IPS-15b (cell line): Measurements from ENCODE around the gene RNF5.

Experiments
- H3K27me3 ChIP-seq: one replicate; pipeline ENCODE4 v1.6.1; 2013; ENCODE audit warnings: low read length; ENCODE audit not compliant: control insufficient read depth, insufficient read depth
- H3K36me3 ChIP-seq: one replicate; pipeline ENCODE4 v1.6.1; 2013; ENCODE audit warnings: low read length; ENCODE audit not compliant: control insufficient read depth, insufficient read depth
- H3K4me1 ChIP-seq: one replicate; pipeline ENCODE4 v1.6.1; 2013; ENCODE audit warnings: mild to moderate bottlenecking, low read length; ENCODE audit not compliant: control insufficient read depth, insufficient read depth
- H3K4me3 ChIP-seq: one replicate; pipeline ENCODE4 v1.5.1; 2013; ENCODE audit warnings: low read depth, low read length
- H3K9ac ChIP-seq: one replicate; pipeline ENCODE4 v1.6.1; 2013; ENCODE audit warnings: low read depth, mild to moderate bottlenecking, low read length
- H3K9me3 ChIP-seq: one replicate; pipeline ENCODE4 v1.6.1; 2013; ENCODE audit warnings: mild to moderate bottlenecking, low read length; ENCODE audit not compliant: control insufficient read depth, insufficient read depth

Gene RNF5

GRCh38 chr6:32146687-32147086 lies 31.5 kb upstream of the RNF5 start:
- Histone ChIP-seq H3K4me3 (no peak overlapping the region), H3K4me1 (peaks cover 12% of the 10 kb centered on the region), H3K9me3 (no peaks in the 10 kb centered on the region), H3K36me3 (no peaks in the 10 kb centered on the region), H3K27me3 (peaks cover 34% of the 10 kb centered on the region), H3K9ac (no peak overlapping the region)

GRCh38 chr6:32147401-32148132 lies 30.6 kb upstream of the RNF5 start:
- Histone ChIP-seq H3K36me3 (no peaks in the 10 kb centered on the region), H3K9me3 (no peaks in the 10 kb centered on the region), H3K27me3 (peaks cover 41% of the 10 kb centered on the region), H3K9ac (no peak overlapping the region), H3K4me3 (peak overlapping the region; percentile 73), H3K4me1 (peaks cover 17% of the 10 kb centered on the region)

GRCh38 chr6:32148289-32149091 lies 29.7 kb upstream of the RNF5 start:
- Histone ChIP-seq H3K36me3 (no peaks in the 10 kb centered on the region), H3K9ac (peak overlapping the region; percentile 9), H3K4me3 (peak overlapping the region; percentile 73), H3K4me1 (peaks cover 21% of the 10 kb centered on the region), H3K9me3 (no peaks in the 10 kb centered on the region), H3K27me3 (peaks cover 48% of the 10 kb centered on the region)

GRCh38 chr6:32149092-32149755 lies 29.0 kb upstream of the RNF5 start:
- Histone ChIP-seq H3K4me3 (peak overlapping the region; percentile 73), H3K9ac (peak overlapping the region; percentile 9), H3K9me3 (no peaks in the 10 kb centered on the region)

GRCh38 chr6:32149932-32150870 lies 28.0 kb upstream of the RNF5 start:
- no peak overlapping the region for H3K9ac ChIP-seq
- H3K4me3 ChIP-seq, result peak overlapping the region; percentile 58
- peaks cover 24% of the 10 kb centered on the region for H3K4me1 ChIP-seq

More at GRCh38 chr6:32149092-32149755, 29.0 kb upstream of the RNF5 start:
- no peaks in the 10 kb centered on the region for H3K36me3 ChIP-seq
- peaks cover 21% of the 10 kb centered on the region for H3K4me1 ChIP-seq
- H3K27me3 ChIP-seq, result peaks cover 48% of the 10 kb centered on the region

GRCh38 chr6:32151181-32151862 lies 26.9 kb upstream of the RNF5 start:
- H3K36me3 ChIP-seq, result no peaks in the 10 kb centered on the region
- no peaks in the 10 kb centered on the region for H3K9me3 ChIP-seq
- H3K9ac ChIP-seq, result no peak overlapping the region
- peaks cover 48% of the 10 kb centered on the region for H3K27me3 ChIP-seq
- H3K4me3 ChIP-seq, result peak overlapping the region; percentile 31
- peaks cover 22% of the 10 kb centered on the region for H3K4me1 ChIP-seq

More at GRCh38 chr6:32149932-32150870, 28.0 kb upstream of the RNF5 start:
- Histone ChIP-seq H3K36me3 (no peaks in the 10 kb centered on the region), H3K27me3 (peaks cover 48% of the 10 kb centered on the region), H3K9me3 (no peaks in the 10 kb centered on the region)

- H3K9me3 ChIP-seq, result no peaks in the 10 kb centered on the region
- H3K27me3 ChIP-seq, result peaks cover 45% of the 10 kb centered on the region
- H3K36me3 ChIP-seq, result no peaks in the 10 kb centered on the region
- H3K4me1 ChIP-seq, result peaks cover 16% of the 10 kb centered on the region
- H3K9ac ChIP-seq, result no peak within 1 kb of the TSS
- peak within 1 kb of the TSS; percentile 92 for H3K4me3 ChIP-seq
These were observed 26.1 kb upstream of the RNF5 start, which contains the start of gene PRRT1 for GRCh38 chr6:32151863-32152768. Gene PRRT1, minus strand, starts transcription at chr6:32151939. Its CDS starts 112 bp downstream, at chr6:32151827.

- Histone ChIP-seq H3K4me1 (peaks cover 16% of the 10 kb centered on the region), H3K9ac (no peak overlapping the region), H3K9me3 (no peaks in the 10 kb centered on the region), H3K4me3 (peak overlapping the region; percentile 92), H3K36me3 (peaks cover 5% of the 10 kb centered on the region), H3K27me3 (peaks cover 41% of the 10 kb centered on the region)
These were observed 25.2 kb upstream of the RNF5 start for GRCh38 chr6:32152769-32153563.

- Histone ChIP-seq H3K36me3 (peaks cover 9% of the 10 kb centered on the region), H3K27me3 (peaks cover 40% of the 10 kb centered on the region), H3K9ac (peak within 1 kb of the TSS; percentile 67), H3K4me3 (peak within 1 kb of the TSS; percentile 92), H3K9me3 (no peaks in the 10 kb centered on the region), H3K4me1 (peaks cover 16% of the 10 kb centered on the region)
These were observed 24.4 kb upstream of the RNF5 start, which contains the start of gene PPT2 for GRCh38 chr6:32153564-32154513. Gene PPT2, plus strand, starts transcription at chr6:32154141. Its CDS starts 454 bp downstream, at chr6:32154595.
